ENCODE measurements around the gene EIF3B. TPM values are rescaled to one million over a fixed set of nuclear protein-coding genes. Genes with fewer than 3 reads are reported as not detected.

EIF3B gene
- total and polyA plus RNA-seq, 9 of the 15 experiments (the other 6 are each of a cell fraction or from before 2014, with no cell fraction given), result 25.9 to 494 (median 357) TPM

DNA sequence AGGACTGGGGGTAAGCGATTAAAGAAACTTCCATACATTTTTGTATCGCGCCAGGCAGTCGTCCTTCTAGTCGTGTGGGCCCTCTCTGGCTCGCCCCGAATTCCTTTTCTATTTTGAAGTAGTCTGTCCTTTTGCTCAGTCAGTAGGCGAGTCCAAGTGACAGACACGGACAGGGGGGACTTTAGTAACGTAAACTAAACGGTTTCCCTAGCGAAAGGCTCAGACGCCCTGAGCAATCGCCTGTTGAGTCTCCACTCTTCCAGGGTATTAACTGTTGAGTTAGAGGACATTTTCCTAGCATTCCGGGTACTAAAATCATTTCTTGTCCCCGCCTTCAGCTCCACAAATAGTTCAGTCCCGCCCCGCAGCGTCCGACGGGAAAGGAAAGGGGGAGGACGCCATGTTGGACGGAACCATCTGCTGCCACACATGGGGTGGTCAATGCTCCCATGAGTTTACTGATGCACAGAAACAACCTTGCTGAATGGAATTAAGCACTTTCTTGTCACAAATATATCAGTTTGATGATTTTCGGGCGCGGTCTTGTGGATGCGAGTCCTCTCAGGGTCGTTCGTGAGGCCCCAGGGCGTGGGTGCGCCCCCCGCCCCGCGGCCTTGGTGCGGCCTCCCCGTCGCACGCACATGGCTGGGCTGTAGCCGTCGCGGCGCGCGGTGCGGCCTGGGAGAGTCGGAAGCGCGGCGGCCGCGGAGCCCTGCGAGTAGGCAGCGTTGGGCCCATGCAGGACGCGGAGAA is at the start of gene EIF3B (continued):
- TF ChIP-seq, protein P1, sequence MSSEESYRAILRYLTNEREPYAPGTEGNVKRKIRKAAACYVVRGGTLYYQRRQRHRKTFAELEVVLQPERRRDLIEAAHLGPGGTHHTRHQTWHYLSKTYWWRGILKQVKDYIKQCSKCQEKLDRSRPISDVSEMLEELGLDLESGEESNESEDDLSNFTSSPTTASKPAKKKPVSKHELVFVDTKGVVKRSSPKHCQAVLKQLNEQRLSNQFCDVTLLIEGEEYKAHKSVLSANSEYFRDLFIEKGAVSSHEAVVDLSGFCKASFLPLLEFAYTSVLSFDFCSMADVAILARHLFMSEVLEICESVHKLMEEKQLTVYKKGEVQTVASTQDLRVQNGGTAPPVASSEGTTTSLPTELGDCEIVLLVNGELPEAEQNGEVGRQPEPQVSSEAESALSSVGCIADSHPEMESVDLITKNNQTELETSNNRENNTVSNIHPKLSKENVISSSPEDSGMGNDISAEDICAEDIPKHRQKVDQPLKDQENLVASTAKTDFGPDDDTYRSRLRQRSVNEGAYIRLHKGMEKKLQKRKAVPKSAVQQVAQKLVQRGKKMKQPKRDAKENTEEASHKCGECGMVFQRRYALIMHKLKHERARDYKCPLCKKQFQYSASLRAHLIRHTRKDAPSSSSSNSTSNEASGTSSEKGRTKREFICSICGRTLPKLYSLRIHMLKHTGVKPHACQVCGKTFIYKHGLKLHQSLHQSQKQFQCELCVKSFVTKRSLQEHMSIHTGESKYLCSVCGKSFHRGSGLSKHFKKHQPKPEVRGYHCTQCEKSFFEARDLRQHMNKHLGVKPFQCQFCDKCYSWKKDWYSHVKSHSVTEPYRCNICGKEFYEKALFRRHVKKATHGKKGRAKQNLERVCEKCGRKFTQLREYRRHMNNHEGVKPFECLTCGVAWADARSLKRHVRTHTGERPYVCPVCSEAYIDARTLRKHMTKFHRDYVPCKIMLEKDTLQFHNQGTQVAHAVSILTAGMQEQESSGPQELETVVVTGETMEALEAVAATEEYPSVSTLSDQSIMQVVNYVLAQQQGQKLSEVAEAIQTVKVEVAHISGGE (CRISPR knock-in tag; IDR thresholded peaks at IDR 0.05), result no peak; a peak in 1 of 6 replicates
- TF ChIP-seq, protein P2, sequence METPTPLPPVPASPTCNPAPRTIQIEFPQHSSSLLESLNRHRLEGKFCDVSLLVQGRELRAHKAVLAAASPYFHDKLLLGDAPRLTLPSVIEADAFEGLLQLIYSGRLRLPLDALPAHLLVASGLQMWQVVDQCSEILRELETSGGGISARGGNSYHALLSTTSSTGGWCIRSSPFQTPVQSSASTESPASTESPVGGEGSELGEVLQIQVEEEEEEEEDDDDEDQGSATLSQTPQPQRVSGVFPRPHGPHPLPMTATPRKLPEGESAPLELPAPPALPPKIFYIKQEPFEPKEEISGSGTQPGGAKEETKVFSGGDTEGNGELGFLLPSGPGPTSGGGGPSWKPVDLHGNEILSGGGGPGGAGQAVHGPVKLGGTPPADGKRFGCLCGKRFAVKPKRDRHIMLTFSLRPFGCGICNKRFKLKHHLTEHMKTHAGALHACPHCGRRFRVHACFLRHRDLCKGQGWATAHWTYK (CRISPR knock-in tag; IDR thresholded peaks at IDR 0.05), result no peak
- TF ChIP-seq, protein P3, sequence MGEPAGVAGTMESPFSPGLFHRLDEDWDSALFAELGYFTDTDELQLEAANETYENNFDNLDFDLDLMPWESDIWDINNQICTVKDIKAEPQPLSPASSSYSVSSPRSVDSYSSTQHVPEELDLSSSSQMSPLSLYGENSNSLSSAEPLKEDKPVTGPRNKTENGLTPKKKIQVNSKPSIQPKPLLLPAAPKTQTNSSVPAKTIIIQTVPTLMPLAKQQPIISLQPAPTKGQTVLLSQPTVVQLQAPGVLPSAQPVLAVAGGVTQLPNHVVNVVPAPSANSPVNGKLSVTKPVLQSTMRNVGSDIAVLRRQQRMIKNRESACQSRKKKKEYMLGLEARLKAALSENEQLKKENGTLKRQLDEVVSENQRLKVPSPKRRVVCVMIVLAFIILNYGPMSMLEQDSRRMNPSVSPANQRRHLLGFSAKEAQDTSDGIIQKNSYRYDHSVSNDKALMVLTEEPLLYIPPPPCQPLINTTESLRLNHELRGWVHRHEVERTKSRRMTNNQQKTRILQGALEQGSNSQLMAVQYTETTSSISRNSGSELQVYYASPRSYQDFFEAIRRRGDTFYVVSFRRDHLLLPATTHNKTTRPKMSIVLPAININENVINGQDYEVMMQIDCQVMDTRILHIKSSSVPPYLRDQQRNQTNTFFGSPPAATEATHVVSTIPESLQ (CRISPR knock-in tag; IDR thresholded peaks at IDR 0.05), result no peak
- TF ChIP-seq ESRRB (CRISPR knock-in tag; IDR thresholded peaks at IDR 0.05; ENCODE audit: borderline replicate concordance) (no peak), SMARCC2 (IDR thresholded peaks at IDR 0.05; ENCODE audit: low read depth) (no peak), POU5F1 (IDR thresholded peaks at IDR 0.05; ENCODE audit: borderline replicate concordance, low read depth, low read length, partially characterized antibody) (no peak), TAF7 (tag; IDR thresholded peaks at IDR 0.05) (no peak), XRCC4 (IDR thresholded peaks at IDR 0.05; ENCODE audit: extremely low read depth, insufficient read depth, insufficient read length) (no peak), SMAD4 (CRISPR knock-in tag; conservative IDR thresholded peaks at IDR 0.05) (no peak; the same call in 1 of the 2 replicates), XRCC3 (IDR thresholded peaks at IDR 0.05) (no peak), TBP (optimal IDR thresholded peaks at IDR 0.05; ENCODE audit: low read depth, low read length) (peak; percentile 91), SNIP1 (IDR thresholded peaks at IDR 0.05; ENCODE audit: low read depth) (no peak), ZNF830 (CRISPR knock-in tag; IDR thresholded peaks at IDR 0.05) (no peak), NELFE (IDR thresholded peaks at IDR 0.05; ENCODE audit: insufficient read depth, insufficient read length) (no peak), BACH1 (tag; IDR thresholded peaks at IDR 0.05) (0 out of 2 replicates have a peak, but pooled peaks have one; percentile 10), ZNF584 (CRISPR knock-in tag; IDR thresholded peaks at IDR 0.05; ENCODE audit: low read depth) (no peak), MCM5 (IDR thresholded peaks at IDR 0.05; ENCODE audit: low read depth) (no peak), FOSL1 (tag; conservative IDR thresholded peaks at IDR 0.05) (no peak), ZNF146 (CRISPR knock-in tag; IDR thresholded peaks at IDR 0.05; ENCODE audit: unreplicated experiment) (no peak)
- TF ChIP-seq, protein P4, sequence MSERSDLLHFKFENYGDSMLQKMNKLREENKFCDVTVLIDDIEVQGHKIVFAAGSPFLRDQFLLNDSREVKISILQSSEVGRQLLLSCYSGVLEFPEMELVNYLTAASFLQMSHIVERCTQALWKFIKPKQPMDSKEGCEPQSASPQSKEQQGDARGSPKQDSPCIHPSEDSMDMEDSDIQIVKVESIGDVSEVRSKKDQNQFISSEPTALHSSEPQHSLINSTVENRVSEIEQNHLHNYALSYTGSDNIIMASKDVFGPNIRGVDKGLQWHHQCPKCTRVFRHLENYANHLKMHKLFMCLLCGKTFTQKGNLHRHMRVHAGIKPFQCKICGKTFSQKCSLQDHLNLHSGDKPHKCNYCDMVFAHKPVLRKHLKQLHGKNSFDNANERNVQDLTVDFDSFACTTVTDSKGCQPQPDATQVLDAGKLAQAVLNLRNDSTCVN (CRISPR knock-in tag; IDR thresholded peaks at IDR 0.05), result 0 out of 2 replicates have a peak, but pooled peaks have one; percentile 60

Measured in K562 (cell line).